ENCODE data around the gene IGF1R.

IGF1R gene

DNA sequence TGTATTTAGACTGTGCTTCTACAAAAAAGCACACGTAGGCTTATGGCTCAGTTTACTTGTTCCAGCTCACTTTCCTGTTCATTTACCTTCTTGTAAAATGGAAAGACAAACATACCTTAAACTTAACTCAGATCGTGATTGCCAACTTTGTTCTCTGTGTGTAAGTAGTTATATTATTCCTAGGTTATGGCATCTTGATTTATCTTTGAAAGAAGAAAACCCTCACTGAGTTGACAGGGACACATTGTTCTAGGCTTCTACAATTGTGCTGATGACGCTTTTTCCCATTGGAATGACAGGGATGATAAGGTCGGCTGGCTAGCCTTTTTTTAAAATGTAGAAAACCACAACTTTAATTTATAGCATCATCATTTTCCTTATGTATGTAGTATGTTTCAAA, 140.7 kb downstream of the IGF1R start:
- H3K4me3 ChIP-seq (ENCODE audit: low read depth, low read length), result no peak overlapping the region

DNA sequence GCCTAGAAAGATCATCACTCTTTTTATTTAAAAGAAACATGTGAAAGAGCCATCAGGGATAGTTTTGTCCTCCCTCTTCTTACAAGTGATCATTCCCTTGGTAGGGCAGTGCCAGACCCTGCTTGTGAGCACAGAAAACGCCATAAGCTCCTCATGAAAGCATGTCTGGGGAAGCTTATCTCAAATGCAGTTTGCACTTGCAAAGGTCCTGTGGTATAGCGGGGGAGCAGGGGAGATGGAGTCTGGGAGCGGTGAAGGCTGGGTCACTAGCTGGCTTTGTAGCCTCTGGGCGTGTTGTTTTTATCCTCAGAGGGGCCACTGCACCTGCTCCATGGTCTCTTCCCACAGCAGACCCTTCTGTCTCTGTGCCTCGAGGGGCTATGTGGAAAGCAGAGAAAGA, 141.9 kb downstream of the IGF1R start:
- TF ChIP-seq, protein P1, sequence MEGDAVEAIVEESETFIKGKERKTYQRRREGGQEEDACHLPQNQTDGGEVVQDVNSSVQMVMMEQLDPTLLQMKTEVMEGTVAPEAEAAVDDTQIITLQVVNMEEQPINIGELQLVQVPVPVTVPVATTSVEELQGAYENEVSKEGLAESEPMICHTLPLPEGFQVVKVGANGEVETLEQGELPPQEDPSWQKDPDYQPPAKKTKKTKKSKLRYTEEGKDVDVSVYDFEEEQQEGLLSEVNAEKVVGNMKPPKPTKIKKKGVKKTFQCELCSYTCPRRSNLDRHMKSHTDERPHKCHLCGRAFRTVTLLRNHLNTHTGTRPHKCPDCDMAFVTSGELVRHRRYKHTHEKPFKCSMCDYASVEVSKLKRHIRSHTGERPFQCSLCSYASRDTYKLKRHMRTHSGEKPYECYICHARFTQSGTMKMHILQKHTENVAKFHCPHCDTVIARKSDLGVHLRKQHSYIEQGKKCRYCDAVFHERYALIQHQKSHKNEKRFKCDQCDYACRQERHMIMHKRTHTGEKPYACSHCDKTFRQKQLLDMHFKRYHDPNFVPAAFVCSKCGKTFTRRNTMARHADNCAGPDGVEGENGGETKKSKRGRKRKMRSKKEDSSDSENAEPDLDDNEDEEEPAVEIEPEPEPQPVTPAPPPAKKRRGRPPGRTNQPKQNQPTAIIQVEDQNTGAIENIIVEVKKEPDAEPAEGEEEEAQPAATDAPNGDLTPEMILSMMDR (IDR thresholded peaks at IDR 0.05; ENCODE audit: low read depth, low read length, missing control alignments), result no peak

More for the DNA sequence above, 140.7 kb downstream of the IGF1R start:
- TF ChIP-seq, protein P1 (IDR thresholded peaks at IDR 0.05; ENCODE audit: low read depth, low read length, missing control alignments), result no peak
- no peak for DNase-seq (ENCODE audit: low read depth)

DNA sequence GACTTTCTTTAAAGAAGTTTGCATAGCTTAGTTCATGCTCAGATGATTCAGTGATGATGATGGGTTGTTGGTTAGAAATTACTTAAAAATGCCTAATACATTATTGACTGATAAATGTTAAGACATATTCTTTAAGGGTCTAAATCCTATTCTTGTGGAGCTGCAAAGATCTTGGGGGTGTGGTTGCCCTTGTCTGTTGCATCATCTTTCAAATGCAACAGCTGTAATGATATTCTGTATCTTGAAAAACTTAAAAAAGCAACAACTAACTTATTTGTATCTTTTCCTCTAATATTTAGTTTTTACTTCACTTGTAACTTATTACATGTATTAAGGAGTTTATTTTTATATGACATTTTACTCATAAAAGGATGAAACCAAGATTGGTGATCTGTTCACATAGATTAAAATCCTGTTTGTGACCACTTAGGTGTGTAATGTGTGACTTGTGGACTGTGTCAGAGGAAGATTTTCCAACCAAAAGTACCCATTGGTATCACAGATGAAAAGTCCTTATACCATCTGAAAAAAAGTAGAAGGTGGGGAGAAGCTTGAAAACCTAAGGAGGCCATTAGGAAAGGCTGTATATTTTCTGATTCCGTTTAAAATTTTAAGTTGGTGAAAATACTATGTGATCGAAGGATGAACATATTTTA, 142.8 kb downstream of the IGF1R start:
- TF ChIP-seq, protein P1 (IDR thresholded peaks at IDR 0.05; ENCODE audit: low read depth, low read length, missing control alignments), result no peak
- DNase-seq (ENCODE audit: low read depth), result no peak
- no peak overlapping the region for H3K4me3 ChIP-seq (ENCODE audit: low read depth, low read length)

More for the DNA sequence above, 141.9 kb downstream of the IGF1R start:
- H3K4me3 ChIP-seq (ENCODE audit: low read depth, low read length), result no peak overlapping the region
- DNase-seq (ENCODE audit: low read depth), result no peak

DNA sequence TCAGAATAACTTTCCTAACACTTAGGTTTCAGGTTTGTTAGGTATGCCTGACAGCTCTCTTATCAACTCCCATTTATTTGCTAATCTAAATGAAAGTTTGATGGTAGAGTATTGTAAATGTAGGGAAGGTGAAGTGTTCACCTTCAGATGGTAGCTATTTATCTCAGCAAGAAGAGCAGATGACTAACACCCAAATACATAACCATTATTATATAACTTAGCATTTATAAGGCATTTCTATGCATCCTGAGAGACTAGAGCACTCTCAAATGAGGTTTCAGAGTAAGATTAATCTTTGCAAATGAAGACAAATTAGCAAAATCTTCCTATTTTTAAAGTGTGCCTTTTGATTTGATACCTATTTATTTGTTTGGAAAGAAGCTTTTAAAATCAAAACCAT, 143.8 kb downstream of the IGF1R start:
- no peak for DNase-seq (ENCODE audit: low read depth)
- TF ChIP-seq, protein P1 (IDR thresholded peaks at IDR 0.05; ENCODE audit: low read depth, low read length, missing control alignments), result no peak
- H3K4me3 ChIP-seq (ENCODE audit: low read depth, low read length), result no peak overlapping the region

DNA sequence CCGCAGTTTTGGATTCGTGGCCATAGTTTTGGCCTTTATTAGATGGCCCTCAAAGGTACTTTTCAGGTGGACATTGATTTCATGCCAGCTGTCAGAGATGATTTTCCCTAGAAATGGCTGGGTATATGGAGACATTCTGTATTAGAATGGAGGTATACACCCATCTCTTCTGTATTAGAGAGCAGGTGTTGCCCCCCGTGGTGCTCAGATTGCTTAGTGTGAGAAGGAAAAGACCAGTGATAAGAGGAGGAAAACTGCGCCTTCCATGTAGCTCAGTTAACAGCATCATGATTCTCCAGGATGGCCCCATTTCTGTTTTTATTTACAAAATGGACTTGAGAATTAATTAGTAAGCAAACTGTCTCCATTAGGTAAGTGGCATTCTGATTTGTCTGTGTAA, 145.9 kb downstream of the IGF1R start:
- no peak for DNase-seq (ENCODE audit: low read depth)
- no peak overlapping the region for H3K4me3 ChIP-seq (ENCODE audit: low read depth, low read length)
- TF ChIP-seq, protein P1 (IDR thresholded peaks at IDR 0.05; ENCODE audit: low read depth, low read length, missing control alignments), result no peak

DNA sequence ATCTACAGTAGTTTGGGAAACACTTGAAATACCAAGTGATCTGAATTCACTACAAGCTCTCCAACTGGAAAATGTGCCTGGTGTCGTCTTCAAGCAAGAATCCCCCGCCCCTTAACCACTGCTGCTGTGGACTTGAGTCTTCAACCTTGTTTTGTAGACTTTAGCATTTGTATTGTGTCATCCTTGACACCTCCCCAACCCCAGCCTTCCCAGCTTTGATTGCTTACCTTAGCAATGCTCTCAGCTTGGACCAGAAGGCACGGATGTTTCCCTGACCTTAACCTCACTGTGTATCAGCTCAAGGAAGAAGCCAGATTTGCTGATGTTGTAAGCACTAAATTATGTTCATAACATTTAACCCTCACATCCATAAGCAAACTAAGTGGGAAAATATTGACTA, 146.4 kb downstream of the IGF1R start:
- TF ChIP-seq, protein P1 (IDR thresholded peaks at IDR 0.05; ENCODE audit: low read depth, low read length, missing control alignments), result no peak
- no peak overlapping the region for H3K4me3 ChIP-seq (ENCODE audit: low read depth, low read length)
- DNase-seq (ENCODE audit: low read depth), result no peak

DNA sequence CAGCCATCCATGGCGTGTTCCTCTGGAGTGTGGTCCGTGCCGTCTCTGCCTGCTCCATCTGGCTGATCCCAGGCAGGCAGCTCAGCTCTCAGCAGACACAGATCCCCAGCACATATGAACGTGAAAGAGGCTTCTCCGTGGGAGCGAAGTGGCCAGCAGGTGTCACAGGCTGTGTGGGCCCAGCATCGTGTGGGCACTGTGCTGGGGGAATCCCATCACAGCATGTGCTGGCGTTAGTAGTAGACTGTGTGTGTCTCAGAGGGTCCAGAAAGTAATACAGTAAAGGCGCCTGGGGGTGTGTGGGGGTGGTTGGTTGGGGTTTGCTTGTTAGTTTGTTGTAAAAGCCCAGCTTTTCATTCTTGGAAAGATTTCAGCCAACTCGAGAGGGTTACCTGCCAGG, 147.6 kb downstream of the IGF1R start:
- H3K4me3 ChIP-seq (ENCODE audit: low read depth, low read length), result no peak overlapping the region
- TF ChIP-seq, protein P1 (IDR thresholded peaks at IDR 0.05; ENCODE audit: low read depth, low read length, missing control alignments), result no peak
- DNase-seq (ENCODE audit: low read depth), result no peak

Measured in GM12864 (cell line).